ENCODE data around the gene GAD1.

The GAD1 gene

GRCh38 chr2:170896622-170897021 lies 79.9 kb downstream of the GAD1 start:
- no peak for DNase-seq (ENCODE audit: low spot score)

GRCh38 chr2:170897108-170897507 lies 80.4 kb downstream of the GAD1 start:
- no peak for DNase-seq (ENCODE audit: low spot score)

- DNase-seq (ENCODE audit: low spot score) = no peak
Observed at GRCh38 chr2:170905864-170906263, 89.2 kb downstream of the GAD1 start.

All from CD4-positive, alpha-beta T cell treated with Interleukin-2 at 100 ng/mL for 4 hours (primary cell).